Stromal cell of bone marrow (primary cell): Measurements from ENCODE around the gene ARHGAP9.

Experiments
- DNase-seq: peaks from one replicate; pipeline ENCODE4 v3.0.0-alpha.2; 2012; ENCODE audit warnings: low read depth

Gene ARHGAP9

GRCh38 chr12:57472391-57472790 lies 7.3 kb downstream of the ARHGAP9 start:
- no peak for DNase-seq

GRCh38 chr12:57471661-57472060 lies 8.0 kb downstream of the ARHGAP9 start:
- no peak for DNase-seq

GRCh38 chr12:57470970-57471656 lies 8.6 kb downstream of the ARHGAP9 start:
- no peak for DNase-seq

GRCh38 chr12:57470286-57470969 lies 9.2 kb downstream of the ARHGAP9 start:
- DNase-seq = no peak

- DNase-seq = no peak
Measured at GRCh38 chr12:57469296-57470164, 10.1 kb downstream of the ARHGAP9 start.

GRCh38 chr12:57467915-57468314 lies 11.8 kb downstream of the ARHGAP9 start:
- DNase-seq = no peak

- DNase-seq = no peak
Measured at GRCh38 chr12:57467212-57467874, 12.3 kb downstream of the ARHGAP9 start.

- no peak for DNase-seq
Measured at GRCh38 chr12:57465747-57466505, 13.7 kb downstream of the ARHGAP9 start.

GRCh38 chr12:57465030-57465746 lies 14.5 kb downstream of the ARHGAP9 start:
- no peak for DNase-seq

GRCh38 chr12:57464569-57464968 lies 15.1 kb downstream of the ARHGAP9 start:
- no peak for DNase-seq

GRCh38 chr12:57462912-57463253 lies 16.8 kb downstream of the ARHGAP9 start:
- DNase-seq = no peak

GRCh38 chr12:57462251-57462911 lies 17.3 kb downstream of the ARHGAP9 start:
- peak; percentile 70 for DNase-seq

- DNase-seq = no peak
Measured at GRCh38 chr12:57461917-57462250, 17.8 kb downstream of the ARHGAP9 start.

- no peak for DNase-seq
Measured at GRCh38 chr12:57461276-57461916, 18.3 kb downstream of the ARHGAP9 start.

GRCh38 chr12:57460841-57461275 lies 18.8 kb downstream of the ARHGAP9 start:
- DNase-seq = no peak

GRCh38 chr12:57460468-57460784 lies 19.2 kb downstream of the ARHGAP9 start:
- no peak for DNase-seq

GRCh38 chr12:57459750-57460467 lies 19.8 kb downstream of the ARHGAP9 start, which contains the start of gene GLI1:
Gene GLI1, plus strand, starts transcription at chr12:57459785. Its CDS starts 3,907 bp downstream, at chr12:57463692.
- DNase-seq = peak; percentile 10

GRCh38 chr12:57459055-57459749 lies 20.5 kb downstream of the ARHGAP9 start:
- DNase-seq = peak; percentile 89

- DNase-seq = no peak
Measured at GRCh38 chr12:57458665-57459054, 21.0 kb downstream of the ARHGAP9 start.
